ENCODE results near the gene CDKN2A.

The CDKN2A gene

GRCh38 chr9:21943464-21943863 lies 50.7 kb downstream of the CDKN2A start:
- no peak overlapping the region for H3K4me3 ChIP-seq (replicated peaks; ENCODE audit: insufficient read depth, low read length)
- H3K27ac ChIP-seq (replicated peaks): no peak overlapping the region
- no peak for DNase-seq (ENCODE audit: low read depth in 1 of 2, low spot score in 1 of 2)
- TF ChIP-seq SPI1 (IDR thresholded peaks at IDR 0.05; ENCODE audit: borderline replicate concordance, low read depth) (no peak), CTCF (IDR thresholded peaks at IDR 0.05; ENCODE audit: insufficient read depth, low read length) (no peak), POLR2AphosphoS5 (IDR thresholded peaks at IDR 0.05; ENCODE audit: low read depth) (no peak), GABPA (IDR thresholded peaks at IDR 0.05; ENCODE audit: low read depth) (no peak), REST (IDR thresholded peaks at IDR 0.05; ENCODE audit: insufficient replicate concordance, low read depth) (no peak)
- H3K27me3 ChIP-seq (ENCODE audit: insufficient read depth, poor library complexity, severe bottlenecking): no peaks in the 10 kb centered on the region

GRCh38 chr9:21941337-21941995 lies 52.7 kb downstream of the CDKN2A start:
- Histone ChIP-seq H3K27ac (replicated peaks) (no peak overlapping the region), H3K4me3 (replicated peaks; ENCODE audit: insufficient read depth, low read length) (no peak overlapping the region), H3K27me3 (ENCODE audit: insufficient read depth, poor library complexity, severe bottlenecking) (no peaks in the 10 kb centered on the region)
- no peak for DNase-seq (ENCODE audit: low read depth in 1 of 2, low spot score in 1 of 2)
- TF ChIP-seq REST (IDR thresholded peaks at IDR 0.05; ENCODE audit: insufficient replicate concordance, low read depth) (no peak), SPI1 (IDR thresholded peaks at IDR 0.05; ENCODE audit: borderline replicate concordance, low read depth) (no peak), CTCF (IDR thresholded peaks at IDR 0.05; ENCODE audit: insufficient read depth, low read length) (no peak), POLR2AphosphoS5 (IDR thresholded peaks at IDR 0.05; ENCODE audit: low read depth) (no peak)

GRCh38 chr9:21936161-21936560 lies 58.0 kb downstream of the CDKN2A start:
- no peak for TF ChIP-seq CTCF (IDR thresholded peaks at IDR 0.05; ENCODE audit: insufficient read depth, low read length)
- TF ChIP-seq GABPA (IDR thresholded peaks at IDR 0.05; ENCODE audit: low read depth): no peak
- no peak for TF ChIP-seq POLR2AphosphoS5 (IDR thresholded peaks at IDR 0.05; ENCODE audit: low read depth)
- no peak for TF ChIP-seq REST (IDR thresholded peaks at IDR 0.05; ENCODE audit: insufficient replicate concordance, low read depth)
- TF ChIP-seq SPI1 (IDR thresholded peaks at IDR 0.05; ENCODE audit: borderline replicate concordance, low read depth): no peak
- no peak overlapping the region for H3K27ac ChIP-seq (replicated peaks)
- no peaks in the 10 kb centered on the region for H3K27me3 ChIP-seq (ENCODE audit: insufficient read depth, poor library complexity, severe bottlenecking)
- no peak for DNase-seq (ENCODE audit: low read depth in 1 of 2, low spot score in 1 of 2)
- H3K4me3 ChIP-seq (replicated peaks; ENCODE audit: insufficient read depth, low read length): no peak overlapping the region
